Heart right ventricle (tissue), 16 donors: ENCODE measurements around the gene NSUN5. TPM values are rescaled to one million over a fixed set of nuclear protein-coding genes. Genes with fewer than 3 reads are reported as not detected.
"Not testable (repeated sequence)": the region's sequence is repeated elsewhere in the genome, so short reads cannot be mapped to it uniquely, and the experiment has no call there.

ENCODE experiments used
- ATAC-seq, 8 donors: fragments of 200-7000 bp; cut with Tn5 transposase; one replicate each; pipeline ENCODE4 v1.9.1; 2020; ENCODE audit warnings: mild to moderate bottlenecking in 8 of 8, moderate library complexity in 8 of 8, moderate number of reproducible peaks in 1 of 8
- DNase-seq, 2 donors: peaks; one replicate each; pipeline ENCODE4 v3.0.0-alpha.2; 2020
- H3K27ac ChIP-seq, 10 donors: fragments of 200-600 bp; sonication (generic) in 2 of 10; one replicate each; pipeline versions ENCODE4 v1.5.0 to v1.8.0; 2020 to 2022; ENCODE audit warnings: mild to moderate bottlenecking in 3 of 10
- H3K27me3 ChIP-seq, 7 donors: fragments of 200-600 bp; one replicate each; pipeline ENCODE4 v1.8.0; 2021 to 2022; ENCODE audit warnings: mild to moderate bottlenecking in 2 of 7
- H3K36me3 ChIP-seq, 9 donors: fragments of 200-600 bp; sonication (generic) in 1 of 9; one replicate each; pipeline versions ENCODE4 v1.5.0 to v1.8.0; 2020 to 2022; ENCODE audit warnings: mild to moderate bottlenecking in 2 of 9
- H3K4me1 ChIP-seq, 9 donors: fragments of 200-600 bp; sonication (generic) in 1 of 9; one replicate each; pipeline versions ENCODE4 v1.5.0 to v1.8.0; 2020 to 2022; ENCODE audit warnings: mild to moderate bottlenecking in 4 of 9
- H3K4me3 ChIP-seq, 10 donors: fragments of 200-600 bp; sonication (generic) in 2 of 10; one replicate each; pipeline versions ENCODE4 v1.5.0 to v1.8.0; 2020 to 2022; ENCODE audit warnings: mild to moderate bottlenecking in 7 of 10, moderate library complexity in 2 of 10
- H3K9me3 ChIP-seq, 11 donors: fragments of 200-600 bp in 10 of 11; sonication (generic) in 2 of 11; one replicate each; pipeline versions ENCODE4 v1.5.0 to v1.8.0; 2013 to 2022; ENCODE audit warnings: mild to moderate bottlenecking in 2 of 11, control low read depth in 1 of 11, moderate library complexity in 1 of 11
- WGBS, 2 donors: extraction: QIAGEN DNeasy Blood & Tissue Kit; methylation state at CpG; one replicate each; pipeline ENCODE4 v1.1.7; 2013; ENCODE audit warnings: inconsistent platforms in 1 of 2; 5-methylcytosine and 5-hydroxymethylcytosine counted together
- intact Hi-C, 10 donors: fragments of 100-400 bp; cut with DNase I; formaldehyde crosslinking; loops; one replicate each; pipeline versions ENCODE4 v1.11.1 to v1.14.2; 2022
- polyA plus RNA-seq, 2 donors: library from polyadenylated mRNA; stranded (reverse); fragments of 200-250 nt; gene quantifications; one replicate each; pipeline ENCODE4 v1.2.3, GENCODE V29; 2013
- total RNA-seq, 10 donors: library from RNA; stranded (reverse); fragmentation: NEBNext Ultra II Directional in 3 of 10; extraction: Animal tissue kit (Norgen Biotek cat#: 25700) in 3 of 10; gene quantifications; one replicate each; pipeline versions ENCODE4 v1.2.1 to v1.2.4, GENCODE V29; 2021 to 2023
- TF ChIP-seq, protein P1 (sequence below), 9 donors: fragments of 200-600 bp; sonication (generic) in 2 of 9; IDR thresholded peaks; one replicate each; pipeline versions ENCODE4 v1.5.0 to v1.8.0; 2021 to 2022; ENCODE audit warnings: antibody characterized with exemption in 9 of 9, mild to moderate bottlenecking in 5 of 9, moderate library complexity in 1 of 9
- donor health status: Arrhythmogenic right ventricular cardiomyopathy.
- donor health status: ischemic (EF 13 %, LVEDD 7.1; RV severe dilation, severe dysfunction).
- donor health status: healthy with polysubstance abuse.
- donor health status: DM: no; HTN: yes; CAD: no.
- donor health status: DM: no; HTN: no; CAD: no.
- donor health status: ischemic (EF 25% LVEDD 6.9; RV normal size, moderate dysfunction).
- donor health status: ischemic (EF 25% LVEDD 5.7; RV mildly dilated, moderate dysfunction).
- donor health status: healthy.
- donor health status: DM: yes; HTN: yes; CAD: no.
- donor health status: Ischemic cardiomyopathy.
- donor health status: ischemic (EF 35%, LVEDD 5.7; RV mildly dilated, moderate dysfunction).
- donor health status: nonischemic (EF 11% LVEDD 7.7; RV severe dilation, severe dysfunction).
- donor health status: DM: yes; HTN: yes; CAD: no.
- donor health status: PGD.
- donor health status: ischemic (EF 29% LVEDD 5.4; RV normal size, mild dysfunction).
- donor health status: nonischemic (EF 23%, LVEDD 6.1; RV moderate dilation, normal function).

The NSUN5 gene
- total and polyA plus RNA-seq, 12 donors, result 11.2 to 36.8 (median 14.5) TPM

DNA sequence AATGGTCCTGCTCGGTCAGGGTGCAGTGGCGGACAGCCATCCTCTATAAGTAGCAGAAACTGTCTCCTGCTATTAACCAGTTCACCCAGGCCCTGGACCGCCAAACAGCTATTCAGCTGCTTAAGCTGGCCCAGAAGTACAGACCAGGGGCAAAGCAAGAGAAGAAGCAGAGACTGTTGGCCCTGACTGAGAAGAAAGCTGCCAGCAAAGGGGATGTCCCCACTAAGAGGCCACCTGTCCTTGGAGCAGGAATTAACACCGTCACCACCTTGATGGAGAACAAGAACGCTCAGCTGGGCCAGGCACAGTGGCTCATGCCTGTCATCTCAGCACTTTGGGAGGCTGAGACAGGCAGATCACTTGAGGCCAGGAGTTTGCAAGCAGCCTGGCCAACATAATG lies 5.6 kb upstream of the NSUN5 start:
- H3K27me3 ChIP-seq, result no peaks in the 10 kb centered on the region
- WGBS, 2 donors, result 83 to 87% methylated on average over 5 of the region's 5 CpGs
- H3K9me3 ChIP-seq, result no peaks in the 10 kb centered on the region
- peaks cover 0 to 3% (median 0%) of the 10 kb centered on the region in 9 donors for H3K4me1 ChIP-seq
- H3K4me3 ChIP-seq, result no peak overlapping the region
- no peak for ATAC-seq
- no peaks in the 10 kb centered on the region for H3K36me3 ChIP-seq
- no peak overlapping the region for H3K27ac ChIP-seq
- intact Hi-C loops, result loop anchor here in 1 of 10 donors (10.0 kb wide), 1 partner anchor 121 kb away; the partner anchor contains the start of gene FZD9
- TF ChIP-seq, protein P1, sequence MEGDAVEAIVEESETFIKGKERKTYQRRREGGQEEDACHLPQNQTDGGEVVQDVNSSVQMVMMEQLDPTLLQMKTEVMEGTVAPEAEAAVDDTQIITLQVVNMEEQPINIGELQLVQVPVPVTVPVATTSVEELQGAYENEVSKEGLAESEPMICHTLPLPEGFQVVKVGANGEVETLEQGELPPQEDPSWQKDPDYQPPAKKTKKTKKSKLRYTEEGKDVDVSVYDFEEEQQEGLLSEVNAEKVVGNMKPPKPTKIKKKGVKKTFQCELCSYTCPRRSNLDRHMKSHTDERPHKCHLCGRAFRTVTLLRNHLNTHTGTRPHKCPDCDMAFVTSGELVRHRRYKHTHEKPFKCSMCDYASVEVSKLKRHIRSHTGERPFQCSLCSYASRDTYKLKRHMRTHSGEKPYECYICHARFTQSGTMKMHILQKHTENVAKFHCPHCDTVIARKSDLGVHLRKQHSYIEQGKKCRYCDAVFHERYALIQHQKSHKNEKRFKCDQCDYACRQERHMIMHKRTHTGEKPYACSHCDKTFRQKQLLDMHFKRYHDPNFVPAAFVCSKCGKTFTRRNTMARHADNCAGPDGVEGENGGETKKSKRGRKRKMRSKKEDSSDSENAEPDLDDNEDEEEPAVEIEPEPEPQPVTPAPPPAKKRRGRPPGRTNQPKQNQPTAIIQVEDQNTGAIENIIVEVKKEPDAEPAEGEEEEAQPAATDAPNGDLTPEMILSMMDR (IDR thresholded peaks at IDR 0.05), result no peak
- DNase-seq, result no peak

DNA sequence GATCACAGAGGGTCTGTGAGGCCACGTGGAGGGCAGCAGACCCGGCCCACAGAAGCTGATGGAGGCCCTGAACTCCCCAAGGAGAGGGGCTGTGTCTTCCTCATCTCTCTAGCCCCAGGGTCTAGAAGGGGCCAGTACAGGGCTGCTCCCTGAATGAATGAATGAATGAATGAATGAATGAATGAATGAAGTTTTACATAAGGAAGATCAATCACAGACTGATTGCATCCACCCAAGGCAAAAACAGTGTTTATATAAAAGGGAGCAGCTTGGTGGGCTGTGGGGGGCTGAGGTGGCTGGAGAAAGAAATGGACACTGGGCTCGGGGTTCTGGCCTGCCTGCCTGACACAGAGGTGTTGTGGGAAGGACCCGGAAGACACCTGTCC lies 4.9 kb upstream of the NSUN5 start:
- DNase-seq, result no peak
- ATAC-seq, result no peak
- TF ChIP-seq, protein P1 (IDR thresholded peaks at IDR 0.05), result no peak
- no peak overlapping the region for H3K27ac ChIP-seq
- H3K9me3 ChIP-seq, result no peaks in the 10 kb centered on the region
- 74 to 87% methylated on average over 4 of the region's 4 CpGs for WGBS, 2 donors
- H3K36me3 ChIP-seq, result no peaks in the 10 kb centered on the region
- intact Hi-C loops, result loop anchor here in 1 of 10 donors (10.0 kb wide), 1 partner anchor 121 kb away; the partner anchor contains the start of gene FZD9
- peaks cover 0 to 8% (median 5%) of the 10 kb centered on the region in 9 donors for H3K4me1 ChIP-seq
- no peaks in the 10 kb centered on the region for H3K27me3 ChIP-seq
- H3K4me3 ChIP-seq, result no peak overlapping the region

DNA sequence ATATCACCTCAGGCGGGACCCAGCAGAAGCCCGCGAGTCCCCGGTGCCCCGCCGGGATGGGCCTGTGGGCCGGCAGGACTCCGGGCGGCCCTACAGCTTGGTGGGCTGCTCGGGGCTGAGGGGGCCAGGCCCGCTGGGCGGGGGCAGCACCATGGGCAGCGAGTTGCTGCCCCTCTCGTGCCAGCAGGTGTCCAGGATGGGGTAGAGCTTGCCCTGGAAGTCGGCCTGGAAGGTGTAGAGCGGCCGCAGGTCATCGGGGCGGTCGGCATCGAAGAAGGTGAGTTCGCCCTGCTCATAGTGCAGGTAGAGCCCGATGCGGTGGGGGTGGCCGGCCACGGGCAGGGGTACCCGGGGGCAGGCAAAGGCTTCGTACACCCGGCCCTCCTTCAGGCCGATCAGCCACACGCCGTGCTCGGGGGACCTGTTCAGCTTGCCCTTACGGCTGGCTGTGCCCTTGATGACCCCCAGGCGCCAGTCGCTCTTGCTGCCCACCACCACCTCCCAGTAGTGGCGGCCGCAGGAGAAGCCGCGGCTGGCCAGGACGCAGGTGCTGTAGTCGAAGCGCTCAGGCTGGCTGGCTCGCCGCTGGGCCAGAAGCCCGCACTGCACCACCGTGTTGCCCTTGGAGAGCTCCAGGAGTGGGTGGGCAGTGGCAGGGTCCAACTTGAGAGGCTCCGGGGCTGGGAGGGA lies 4.3 kb upstream of the NSUN5 start:
- Histone ChIP-seq H3K27me3 (no peaks in the 10 kb centered on the region), H3K36me3 (no peaks in the 10 kb centered on the region), H3K4me3 (no peak overlapping the region), H3K9me3 (no peaks in the 10 kb centered on the region), H3K27ac (no peak overlapping the region), H3K4me1 (peaks cover 0 to 12% (median 5%) of the 10 kb centered on the region in 9 donors)
- intact Hi-C loops, result loop anchor here in 1 of 10 donors (10.0 kb wide), 1 partner anchor 122 kb away; the partner anchor contains the start of gene FZD9
- DNase-seq, result no peak
- WGBS, 2 donors, result 93 to 96% methylated on average over 48 of the region's 48 CpGs
- peak in 1 of 8 donors; percentile 31 for ATAC-seq
- TF ChIP-seq, protein P1 (IDR thresholded peaks at IDR 0.05), result no peak

DNA sequence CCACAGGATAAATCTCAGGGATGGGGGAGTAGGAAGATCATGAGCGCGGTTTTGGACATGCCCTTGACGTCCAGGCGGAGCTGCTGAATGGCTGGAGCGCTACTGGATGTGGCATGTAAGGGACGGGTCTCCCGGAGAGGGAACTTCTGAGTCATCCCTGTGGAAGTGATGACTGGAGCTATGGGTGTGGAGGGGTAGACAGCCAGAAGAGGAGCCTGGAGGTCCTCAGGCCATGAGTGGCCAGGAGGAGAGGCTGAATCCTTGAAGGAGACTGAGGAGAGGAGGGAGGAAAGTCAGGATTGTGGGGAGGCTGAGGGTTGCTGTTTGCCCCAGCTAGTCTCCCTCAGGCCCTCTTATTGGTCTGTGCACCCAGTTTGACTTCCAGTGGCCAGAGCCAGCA lies 2.8 kb upstream of the NSUN5 start:
- not testable (repeated sequence) for DNase-seq, H3K27me3 ChIP-seq, H3K27ac ChIP-seq, H3K9me3 ChIP-seq, H3K4me3 ChIP-seq, H3K36me3 ChIP-seq, ATAC-seq
- 82% methylated on average over 7 of the region's 7 CpGs for WGBS, 2 donors
- intact Hi-C loops, result loop anchor here in 1 of 10 donors (10.0 kb wide), 1 partner anchor 123 kb away; the partner anchor contains the start of gene FZD9
- peaks cover 0 to 19% (median 8%) of the 10 kb centered on the region in 9 donors for H3K4me1 ChIP-seq
